ENCODE results near the gene HSBP1. TPM values are rescaled to one million over a fixed set of nuclear protein-coding genes. Genes with fewer than 3 reads are reported as not detected.

Gene HSBP1
- total RNA-seq, 1 experiment from 2014 or later, result 163 TPM

DNA sequence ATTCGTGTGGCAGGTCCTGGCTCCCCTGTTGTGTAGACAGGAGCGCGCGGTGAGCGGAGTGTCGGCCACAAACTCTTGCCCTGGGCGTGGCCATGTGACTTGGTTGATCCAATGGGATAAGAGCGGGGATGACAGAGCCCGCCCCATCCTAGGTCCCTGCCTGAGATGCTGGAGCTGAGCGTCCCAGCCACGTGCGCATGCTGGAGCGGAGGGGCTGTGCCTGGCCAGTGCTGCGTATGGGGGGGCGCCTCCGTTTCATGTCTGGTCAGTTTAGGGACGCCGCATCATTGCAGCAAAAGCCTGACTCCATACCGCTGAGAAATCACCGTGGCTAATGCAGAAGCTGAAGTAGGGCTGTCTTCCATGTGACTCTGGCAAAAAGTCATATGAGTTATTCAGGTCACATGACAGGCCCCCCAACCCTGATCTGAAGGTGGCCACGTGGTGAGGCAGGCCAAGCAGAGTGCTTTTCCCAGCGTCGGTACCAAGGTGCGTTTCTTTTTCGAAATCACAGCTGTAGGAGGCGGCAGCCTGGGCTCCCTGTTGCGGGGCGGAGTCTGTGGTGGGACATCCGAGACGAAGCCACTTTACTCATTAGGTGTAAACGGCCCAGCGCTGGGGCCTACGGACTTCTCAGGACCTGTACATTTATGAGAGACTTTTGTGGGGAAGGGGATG is 22.5 kb downstream of the HSBP1 start:
- no peaks in the 10 kb centered on the region for H3K9me3 ChIP-seq (ENCODE audit: low read depth, low read length, poor library complexity, severe bottlenecking)
- DNase-seq (ENCODE audit: low spot score), result no peak
- no peak overlapping the region for H3K4me3 ChIP-seq (ENCODE audit: low read depth, low read length, poor library complexity, severe bottlenecking)
- no peaks in the 10 kb centered on the region for H3K27me3 ChIP-seq (replicated peaks; ENCODE audit: insufficient read depth, low read depth, low read length, poor library complexity)
- no peaks in the 10 kb centered on the region for H3K4me1 ChIP-seq (ENCODE audit: insufficient read depth, low read length, poor library complexity, severe bottlenecking)
- CTCF ChIA-PET, result no interaction called here
- POLR2A ChIA-PET (ENCODE audit: low non-redundant PET), result no interaction called here
- H3K36me3 ChIP-seq (ENCODE audit: insufficient read depth, low read length, poor library complexity, severe bottlenecking), result no peaks in the 10 kb centered on the region
- intact Hi-C loops (cut with micrococcal nuclease; ENCODE audit: unreplicated experiment), result no loop called here
- no peak overlapping the region for H3K27ac ChIP-seq (ENCODE audit: low read depth, low read length, poor library complexity, severe bottlenecking)
- no TSS peak for BruUV-seq (replicated peaks)
- TF ChIP-seq, protein P1, sequence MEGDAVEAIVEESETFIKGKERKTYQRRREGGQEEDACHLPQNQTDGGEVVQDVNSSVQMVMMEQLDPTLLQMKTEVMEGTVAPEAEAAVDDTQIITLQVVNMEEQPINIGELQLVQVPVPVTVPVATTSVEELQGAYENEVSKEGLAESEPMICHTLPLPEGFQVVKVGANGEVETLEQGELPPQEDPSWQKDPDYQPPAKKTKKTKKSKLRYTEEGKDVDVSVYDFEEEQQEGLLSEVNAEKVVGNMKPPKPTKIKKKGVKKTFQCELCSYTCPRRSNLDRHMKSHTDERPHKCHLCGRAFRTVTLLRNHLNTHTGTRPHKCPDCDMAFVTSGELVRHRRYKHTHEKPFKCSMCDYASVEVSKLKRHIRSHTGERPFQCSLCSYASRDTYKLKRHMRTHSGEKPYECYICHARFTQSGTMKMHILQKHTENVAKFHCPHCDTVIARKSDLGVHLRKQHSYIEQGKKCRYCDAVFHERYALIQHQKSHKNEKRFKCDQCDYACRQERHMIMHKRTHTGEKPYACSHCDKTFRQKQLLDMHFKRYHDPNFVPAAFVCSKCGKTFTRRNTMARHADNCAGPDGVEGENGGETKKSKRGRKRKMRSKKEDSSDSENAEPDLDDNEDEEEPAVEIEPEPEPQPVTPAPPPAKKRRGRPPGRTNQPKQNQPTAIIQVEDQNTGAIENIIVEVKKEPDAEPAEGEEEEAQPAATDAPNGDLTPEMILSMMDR (conservative IDR thresholded peaks at IDR 0.05; ENCODE audit: low read depth, low read length), result no peak
- no peak for TF ChIP-seq EZH2 (IDR thresholded peaks at IDR 0.05; ENCODE audit: borderline replicate concordance, low read depth, low read length, poor library complexity, severe bottlenecking)

DNA sequence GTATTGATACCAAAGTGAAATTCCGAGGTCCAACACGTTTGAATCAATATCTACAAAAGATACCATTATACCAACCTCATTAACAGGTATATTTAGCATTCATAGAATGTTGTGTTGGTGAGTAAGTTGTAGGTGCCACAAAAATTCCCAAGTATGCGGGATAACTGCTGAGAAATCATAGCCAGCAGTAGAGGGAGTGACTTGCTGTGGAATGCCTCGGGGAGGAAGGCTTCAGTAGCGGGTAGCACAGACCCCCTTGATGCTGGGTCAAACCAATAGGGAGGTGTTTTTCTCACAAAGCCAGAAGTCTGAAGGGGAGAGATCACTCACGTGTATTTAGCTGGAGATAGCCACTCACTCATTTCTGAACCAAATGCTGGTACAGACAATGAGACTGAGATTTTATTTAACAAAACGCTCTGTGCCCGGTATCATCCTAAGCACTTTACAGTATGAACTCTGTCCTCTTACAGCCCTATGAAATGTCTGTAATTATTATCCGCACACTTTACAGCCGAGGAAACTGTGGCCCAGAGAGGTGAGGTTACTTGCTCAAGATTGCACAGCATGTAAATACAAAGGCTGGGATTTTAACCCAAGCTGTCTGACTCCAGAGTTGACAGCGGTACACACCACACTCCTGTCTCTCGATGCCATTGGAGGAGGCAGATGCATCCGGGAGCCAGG is 23.1 kb downstream of the HSBP1 start:
- DNase-seq (ENCODE audit: low spot score), result no peak
- CTCF ChIA-PET, result no interaction called here
- BruUV-seq (replicated peaks), result no TSS peak
- Histone ChIP-seq H3K27me3 (replicated peaks; ENCODE audit: insufficient read depth, low read depth, low read length, poor library complexity) (no peaks in the 10 kb centered on the region), H3K9me3 (ENCODE audit: low read depth, low read length, poor library complexity, severe bottlenecking) (no peaks in the 10 kb centered on the region), H3K27ac (ENCODE audit: low read depth, low read length, poor library complexity, severe bottlenecking) (no peak overlapping the region), H3K36me3 (ENCODE audit: insufficient read depth, low read length, poor library complexity, severe bottlenecking) (no peaks in the 10 kb centered on the region), H3K4me1 (ENCODE audit: insufficient read depth, low read length, poor library complexity, severe bottlenecking) (peaks cover 4% of the 10 kb centered on the region), H3K4me3 (ENCODE audit: low read depth, low read length, poor library complexity, severe bottlenecking) (no peak overlapping the region)
- intact Hi-C loops (cut with micrococcal nuclease; ENCODE audit: unreplicated experiment), result no loop called here
- POLR2A ChIA-PET (ENCODE audit: low non-redundant PET), result no interaction called here
- no peak for TF ChIP-seq EZH2 (IDR thresholded peaks at IDR 0.05; ENCODE audit: borderline replicate concordance, low read depth, low read length, poor library complexity, severe bottlenecking)
- TF ChIP-seq, protein P1 (conservative IDR thresholded peaks at IDR 0.05; ENCODE audit: low read depth, low read length), result no peak

DNA sequence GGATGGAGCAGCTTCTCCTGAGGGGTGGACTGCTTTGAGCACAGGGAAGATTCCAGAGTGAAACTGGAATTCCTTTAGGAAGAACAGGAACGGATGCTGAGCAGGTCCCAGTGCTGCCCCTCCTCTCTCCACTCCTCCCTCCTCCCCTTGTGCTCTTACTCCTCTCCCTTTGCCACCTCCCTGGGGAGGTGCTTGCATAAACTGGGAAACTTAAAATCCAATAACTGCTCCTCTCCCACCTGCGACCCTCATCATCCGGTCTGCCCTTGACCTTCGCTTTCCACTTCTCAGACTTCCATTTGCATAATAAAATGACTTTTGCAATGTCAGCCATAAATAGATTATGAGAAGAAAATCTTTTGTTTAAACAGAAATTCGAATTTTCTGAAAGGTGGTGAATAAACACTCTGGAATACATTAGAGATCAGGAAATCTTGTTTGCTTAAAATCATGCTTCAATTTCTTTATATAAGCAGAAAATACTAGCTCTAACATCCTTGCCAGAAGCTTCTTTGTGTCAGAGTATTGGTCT is 23.7 kb downstream of the HSBP1 start:
- ChIA-PET CTCF (no interaction called here), POLR2A (ENCODE audit: low non-redundant PET) (no interaction called here)
- Histone ChIP-seq H3K9me3 (ENCODE audit: low read depth, low read length, poor library complexity, severe bottlenecking) (no peaks in the 10 kb centered on the region), H3K4me1 (ENCODE audit: insufficient read depth, low read length, poor library complexity, severe bottlenecking) (peaks cover 9% of the 10 kb centered on the region), H3K27ac (ENCODE audit: low read depth, low read length, poor library complexity, severe bottlenecking) (no peak overlapping the region), H3K36me3 (ENCODE audit: insufficient read depth, low read length, poor library complexity, severe bottlenecking) (no peaks in the 10 kb centered on the region), H3K27me3 (replicated peaks; ENCODE audit: insufficient read depth, low read depth, low read length, poor library complexity) (no peaks in the 10 kb centered on the region), H3K4me3 (ENCODE audit: low read depth, low read length, poor library complexity, severe bottlenecking) (no peak overlapping the region)
- intact Hi-C loops (cut with micrococcal nuclease; ENCODE audit: unreplicated experiment), result no loop called here
- no TSS peak for BruUV-seq (replicated peaks)
- TF ChIP-seq EZH2 (IDR thresholded peaks at IDR 0.05; ENCODE audit: borderline replicate concordance, low read depth, low read length, poor library complexity, severe bottlenecking), result no peak
- TF ChIP-seq, protein P1 (conservative IDR thresholded peaks at IDR 0.05; ENCODE audit: low read depth, low read length), result no peak
- DNase-seq (ENCODE audit: low spot score), result no peak
